HCT116 (cell line): Measurements from ENCODE around the gene GSTT4. TPM values are rescaled to one million over a fixed set of nuclear protein-coding genes. Genes with fewer than 3 reads are reported as not detected.
A peak's percentile ranks its signal among the peaks of the same experiment; 100 is the strongest.
"Not testable (repeated sequence)": the region's sequence is repeated elsewhere in the genome, so short reads cannot be mapped to it uniquely, and the experiment has no call there.

ENCODE experiments used
- ATAC-seq: fragments of 200-7000 bp; cut with Tn5 transposase; 2 replicates; pipeline ENCODE4 v1.9.1; 2020; ENCODE audit warnings: mild to moderate bottlenecking, moderate library complexity
- BruUV-seq: library from RNA; stranded (reverse); fragments of 400-500 nt; replicated peaks from 2 replicates; lab custom pipeline; 2021; lab: Mats Ljungman, UMichigan
- CTCF ChIA-PET: fragments of 300-600 bp; sonication (Branson Sonifier 250); formaldehyde crosslinking; loops from one replicate; lab custom pipeline; 2021; ENCODE audit warnings: antibody characterized with exemption; lab: Charles Lee
- POLR2A ChIA-PET: fragments of 300-600, 350-600 bp; sonication (Branson Sonifier 250); formaldehyde crosslinking; loops from one replicate; lab custom pipeline; 2021; ENCODE audit warnings: antibody characterized with exemption; lab: Charles Lee
- RAD21 ChIA-PET, 2 experiments: fragments of 300-600 bp; sonication (Branson Sonifier 250); formaldehyde crosslinking; loops; one replicate each; lab custom pipeline; 2023; ENCODE audit warnings: low total read pairs in 2 of 2; ENCODE audit not compliant: uncharacterized antibody in 2 of 2, unreplicated experiment in 2 of 2, low non-redundant PET in 1 of 2; lab: Charles Lee
- DNase-seq: peaks from one replicate; pipeline ENCODE4 v3.0.0-alpha.2; 2010; ENCODE audit warnings: low read depth, low spot score
- H2AFZ ChIP-seq: fragments of 200-600 bp; shearing (Covaris generic), sonication (generic); 2 replicates; pipeline ENCODE4 v1.6.1; 2017; ENCODE audit warnings: low read depth, mixed run types, mixed read lengths, antibody characterized with exemption, low read length; ENCODE audit not compliant: poor library complexity, severe bottlenecking
- H3K27ac ChIP-seq: 2 replicates; pipeline ENCODE4 v1.5.1; 2012; ENCODE audit warnings: low read depth, low read length
- H3K27me3 ChIP-seq: fragments of 200-600 bp; sonication (generic); 2 replicates; pipeline ENCODE4 v1.6.1; 2016; ENCODE audit warnings: mixed run types, low read length, mixed read lengths; ENCODE audit not compliant: insufficient read depth
- H3K36me3 ChIP-seq, 2 experiments: fragments of 200-500 bp in 1 of 2; fragments of 200-600 bp in 1 of 2; sonication (Bioruptor generic) in 1 of 2; sonication (generic) in 1 of 2; 2 replicates each; pipeline versions ENCODE4 v1.5.1 to v1.6.1; 2014 to 2016; ENCODE audit warnings: low read length in 2 of 2, inconsistent platforms in 1 of 2, mixed read lengths in 1 of 2, mixed run types in 1 of 2; ENCODE audit not compliant: insufficient read depth in 2 of 2, control insufficient read depth in 1 of 2
- H3K4me1 ChIP-seq, 2 experiments: fragments of 200-600 bp in 1 of 2; sonication (generic) in 1 of 2; 2 replicates each; pipeline versions ENCODE4 v1.5.1 to v1.6.1; 2012 to 2017; ENCODE audit warnings: low read length in 2 of 2, inconsistent platforms in 1 of 2, mild to moderate bottlenecking in 1 of 2, mixed read lengths in 1 of 2, mixed run types in 1 of 2, moderate library complexity in 1 of 2; ENCODE audit not compliant: insufficient read depth in 2 of 2, control insufficient read depth in 1 of 2
- H3K4me2 ChIP-seq: fragments of 200-600 bp; sonication (generic); 2 replicates; pipeline ENCODE4 v1.6.1; 2017; ENCODE audit warnings: mixed run types, low read length, mixed read lengths
- H3K4me3 ChIP-seq, 2 experiments: fragments of 200-600 bp in 1 of 2; sonication (generic) in 1 of 2; replicated peaks in 1 of 2; 2 replicates each; pipeline ENCODE4 v1.5.1; 2011 to 2016; ENCODE audit warnings: low read length in 2 of 2, control low read depth in 1 of 2, low read depth in 1 of 2, mild to moderate bottlenecking in 1 of 2, mixed read lengths in 1 of 2, mixed run types in 1 of 2
- H3K79me2 ChIP-seq: fragments of 200-600 bp; sonication (generic); 2 replicates; pipeline ENCODE4 v1.6.1; 2017; ENCODE audit warnings: mild to moderate bottlenecking, mixed run types, low read length, moderate library complexity, mixed read lengths; ENCODE audit not compliant: insufficient read depth
- H3K9ac ChIP-seq: fragments of 200-600 bp; sonication (generic); 2 replicates; pipeline ENCODE4 v1.6.1; 2016; ENCODE audit warnings: low read length, mixed read lengths
- H3K9me2 ChIP-seq: fragments of 200-600 bp; sonication (generic), shearing (Covaris generic); 2 replicates; pipeline ENCODE4 v1.6.1; 2017; ENCODE audit warnings: mixed run types, mild to moderate bottlenecking, moderate library complexity; ENCODE audit not compliant: insufficient read depth
- H3K9me3 ChIP-seq, 2 experiments: fragments of 200-500 bp in 1 of 2; fragments of 200-600 bp in 1 of 2; sonication (Bioruptor generic) in 1 of 2; sonication (generic) in 1 of 2; 2 replicates each; pipeline ENCODE4 v1.6.1; 2014 to 2017; ENCODE audit warnings: low read length in 2 of 2, mixed read lengths in 2 of 2, inconsistent platforms in 1 of 2, low read depth in 1 of 2, mild to moderate bottlenecking in 1 of 2, mixed run types in 1 of 2, moderate library complexity in 1 of 2; ENCODE audit not compliant: control insufficient read depth in 1 of 2, insufficient read depth in 1 of 2
- H4K20me1 ChIP-seq: fragments of 200-600 bp; sonication (generic), shearing (Covaris generic); 2 replicates; pipeline ENCODE4 v1.6.1; 2017; ENCODE audit warnings: mixed run types, mild to moderate bottlenecking, moderate library complexity; ENCODE audit not compliant: insufficient read depth
- RAD21 ChIP-seq: IDR thresholded peaks from 2 replicates; pipeline ENCODE4 v1.6.1; 2012; ENCODE audit warnings: low read depth, mild to moderate bottlenecking
- intact Hi-C: fragments of 100-400 bp; cut with micrococcal nuclease; formaldehyde crosslinking; loops from 2 replicates; pipeline ENCODE4 v1.10.0; 2022
- total RNA-seq: library from RNA; stranded (reverse); gene quantifications from one replicate; pipeline ENCODE4 v1.2.1, GENCODE V29; 2021; ENCODE audit not compliant: unreplicated experiment
- TF ChIP-seq, protein P1 (sequence below), 3 experiments: fragments of 200-600 bp in 1 of 3; sonication (generic) in 1 of 3; IDR thresholded peaks in 2 of 3; conservative IDR thresholded peaks in 1 of 3; 2 replicates each; pipeline ENCODE4 v1.5.1; 2012 to 2017; ENCODE audit warnings: low read depth in 2 of 3, low read length in 2 of 3, antibody characterized with exemption in 1 of 3, borderline replicate concordance in 1 of 3, control low read depth in 1 of 3, mild to moderate bottlenecking in 1 of 3, mixed read lengths in 1 of 3, mixed run types in 1 of 3, moderate library complexity in 1 of 3; ENCODE audit not compliant: insufficient read depth in 1 of 3

The GSTT4 gene
- total RNA-seq, 1 experiment from 2014 or later: not detected

DNA sequence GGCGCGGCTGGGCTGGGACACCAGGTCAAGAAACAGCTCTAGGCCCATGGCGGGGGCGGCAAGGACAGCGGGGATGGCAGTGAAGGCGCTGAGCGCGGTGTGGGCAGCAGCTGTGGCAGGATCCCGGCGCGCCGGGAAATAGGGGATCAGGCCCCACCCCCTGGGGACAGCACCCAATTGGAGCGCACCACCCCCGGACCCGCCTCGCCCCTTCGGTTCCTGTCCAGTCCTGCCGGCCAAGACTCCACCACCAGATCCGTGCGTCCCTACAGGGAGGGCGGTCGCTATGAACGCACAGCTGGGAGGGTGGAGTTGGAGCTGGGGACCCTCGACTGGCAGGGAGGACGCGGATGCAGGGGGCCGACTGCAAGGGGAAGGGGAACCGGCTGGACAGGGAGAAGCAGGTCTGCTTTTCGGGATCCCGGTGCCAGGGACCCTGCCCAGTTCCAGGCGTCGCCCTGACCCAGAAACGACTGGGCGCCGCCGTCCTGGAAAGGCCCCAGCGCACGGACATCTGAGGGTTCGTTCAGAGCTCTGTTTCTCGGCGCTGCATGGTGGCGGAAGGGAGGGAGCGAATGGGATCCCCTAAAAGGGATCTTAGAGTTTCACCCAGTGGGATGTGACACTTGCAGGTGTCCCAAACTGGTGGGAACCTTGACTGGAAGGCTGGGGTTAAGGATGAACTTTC lies 44.0 kb downstream of the GSTT4 start, which contains the start of gene GSTT2B:
TSS of gene GSTT2B (minus strand) at position 112 of the 688 bp plus-strand sequence. CDS start at position 48, 64 bp downstream.
- BruUV-seq, intact Hi-C loops: not testable (repeated sequence)
- ATAC-seq: peak; percentile 90

DNA sequence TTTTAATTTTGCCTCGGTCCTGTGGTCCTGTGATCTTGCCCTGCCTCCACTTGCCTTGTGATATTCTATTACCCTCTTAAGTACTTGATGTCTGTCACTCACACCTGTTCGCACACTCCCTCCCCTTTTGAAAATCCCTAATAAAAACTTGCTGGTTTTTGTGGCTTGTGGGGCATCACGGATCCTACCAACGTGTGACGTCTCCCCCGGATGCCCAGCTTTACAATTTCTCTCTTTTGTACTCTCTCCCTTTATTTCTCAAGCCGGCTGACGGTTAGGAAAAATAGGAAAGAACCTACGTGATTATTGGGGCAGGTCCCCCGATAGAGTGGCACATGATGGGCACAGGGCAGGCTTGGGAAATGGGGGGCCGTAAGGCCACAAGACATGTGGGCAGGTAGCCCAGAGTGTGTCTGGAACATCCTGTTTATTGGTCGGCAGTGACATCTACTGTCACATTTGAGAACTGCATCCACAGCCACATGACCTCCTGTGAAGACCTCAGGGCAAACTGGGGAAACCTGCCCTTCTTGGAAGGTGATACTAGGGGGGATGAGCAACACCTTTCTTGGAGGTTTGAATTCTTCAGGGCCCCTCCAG lies 48.9 kb downstream of the GSTT4 start:
- intact Hi-C loops: loop anchor here (5.0 to 10.0 kb wide), 3 partner anchors 94 to 414 kb away; partner anchors contain the start of genes C22orf15 and CHCHD10
- not testable (repeated sequence) for H3K9me2 ChIP-seq, H3K36me3 ChIP-seq, H4K20me1 ChIP-seq, H3K4me2 ChIP-seq, H3K4me3 ChIP-seq, H3K27me3 ChIP-seq, H3K4me1 ChIP-seq, BruUV-seq, H3K9me3 ChIP-seq, H3K79me2 ChIP-seq, H3K27ac ChIP-seq, H3K9ac ChIP-seq
- ATAC-seq (peak; percentile 59), DNase-seq (peak; percentile 51)
- ChIA-PET RAD21 (interaction anchor here in 1 of 2 experiments (1.1 to 1.3 kb wide), 2 partner anchors 68 to 95 kb away, joined by 3 read pairs; no protein-coding TSS in a partner anchor), CTCF (interaction anchor here (0.7 to 0.8 kb wide), 3 partner anchors 93 to 99 kb away, joined by 4 to 7 read pairs (median 6); partner anchors contain the start of gene SLC2A11)
- TF ChIP-seq, protein P1, sequence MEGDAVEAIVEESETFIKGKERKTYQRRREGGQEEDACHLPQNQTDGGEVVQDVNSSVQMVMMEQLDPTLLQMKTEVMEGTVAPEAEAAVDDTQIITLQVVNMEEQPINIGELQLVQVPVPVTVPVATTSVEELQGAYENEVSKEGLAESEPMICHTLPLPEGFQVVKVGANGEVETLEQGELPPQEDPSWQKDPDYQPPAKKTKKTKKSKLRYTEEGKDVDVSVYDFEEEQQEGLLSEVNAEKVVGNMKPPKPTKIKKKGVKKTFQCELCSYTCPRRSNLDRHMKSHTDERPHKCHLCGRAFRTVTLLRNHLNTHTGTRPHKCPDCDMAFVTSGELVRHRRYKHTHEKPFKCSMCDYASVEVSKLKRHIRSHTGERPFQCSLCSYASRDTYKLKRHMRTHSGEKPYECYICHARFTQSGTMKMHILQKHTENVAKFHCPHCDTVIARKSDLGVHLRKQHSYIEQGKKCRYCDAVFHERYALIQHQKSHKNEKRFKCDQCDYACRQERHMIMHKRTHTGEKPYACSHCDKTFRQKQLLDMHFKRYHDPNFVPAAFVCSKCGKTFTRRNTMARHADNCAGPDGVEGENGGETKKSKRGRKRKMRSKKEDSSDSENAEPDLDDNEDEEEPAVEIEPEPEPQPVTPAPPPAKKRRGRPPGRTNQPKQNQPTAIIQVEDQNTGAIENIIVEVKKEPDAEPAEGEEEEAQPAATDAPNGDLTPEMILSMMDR (IDR thresholded peaks at IDR 0.05 in 2 of 3, conservative IDR thresholded peaks at IDR 0.05 in 1 of 3; ENCODE audit: borderline replicate concordance in 1 of 3, insufficient read depth in 1 of 3, low read depth in 2 of 3, low read length in 2 of 3): peak; percentile 70 to 81 (median 73)
- TF ChIP-seq RAD21: peak; percentile 86
- TF ChIP-seq, all 23 proteins: peak for 2; not testable (repeated sequence) for 21
- POLR2A ChIA-PET, H2AFZ ChIP-seq: not testable (repeated sequence)

More for the DNA sequence above, 44.0 kb downstream of the GSTT4 start, which contains the start of gene GSTT2B:
- CTCF ChIA-PET, H3K36me3 ChIP-seq, H3K79me2 ChIP-seq, H4K20me1 ChIP-seq, H3K4me1 ChIP-seq, H3K9ac ChIP-seq, H3K27ac ChIP-seq, POLR2A ChIA-PET, H2AFZ ChIP-seq, H3K9me3 ChIP-seq, H3K9me2 ChIP-seq, DNase-seq, H3K27me3 ChIP-seq, RAD21 ChIA-PET: not testable (repeated sequence)
- Histone ChIP-seq H3K4me3 (peak within 1 kb of the TSS; percentile 23 to 34; a peak in 3 of 4 replicates), H3K4me2 (peak within 1 kb of the TSS; percentile 40)

DNA sequence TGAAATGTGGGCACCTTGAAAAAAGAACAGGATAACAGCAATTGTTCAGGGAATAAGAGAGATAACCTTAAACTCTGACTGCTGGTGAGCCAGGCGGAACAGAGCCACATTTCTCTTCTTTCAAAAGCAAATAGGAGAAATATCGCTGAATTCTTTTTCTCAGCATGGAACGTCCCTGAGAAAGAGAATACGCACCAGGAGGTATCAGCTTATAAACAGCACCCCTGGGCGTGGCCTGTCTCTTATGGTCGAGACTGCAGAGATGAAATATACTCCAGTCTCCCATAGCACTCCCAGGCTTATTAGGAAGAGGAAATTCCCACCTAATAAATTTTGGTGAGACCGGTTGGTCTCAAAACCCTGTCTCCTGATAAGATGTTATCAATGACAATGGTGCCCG lies 49.4 kb downstream of the GSTT4 start:
- ATAC-seq, H3K36me3 ChIP-seq, H3K79me2 ChIP-seq, H3K9me2 ChIP-seq, H3K4me1 ChIP-seq, H3K9me3 ChIP-seq, BruUV-seq, H3K27me3 ChIP-seq, H3K4me3 ChIP-seq, POLR2A ChIA-PET, DNase-seq, H2AFZ ChIP-seq, H3K4me2 ChIP-seq, H3K27ac ChIP-seq, H4K20me1 ChIP-seq, H3K9ac ChIP-seq: not testable (repeated sequence)
- intact Hi-C loops: loop anchor here (5.0 to 10.0 kb wide), 3 partner anchors 94 to 414 kb away; partner anchors contain the start of genes C22orf15 and CHCHD10
- ChIA-PET CTCF (interaction anchor here (0.7 to 0.8 kb wide), 3 partner anchors 92 to 98 kb away, joined by 4 to 7 read pairs (median 6); partner anchors contain the start of gene SLC2A11), RAD21 (interaction anchor here in 1 of 2 experiments (1.1 to 1.3 kb wide), 2 partner anchors 67 to 94 kb away, joined by 3 read pairs; no protein-coding TSS in a partner anchor)
